Measurements from ENCODE around the gene UBXN11. TPM values are rescaled to one million over a fixed set of nuclear protein-coding genes. Genes with fewer than 3 reads are reported as not detected.

UBXN11 gene
- total and polyA plus RNA-seq, 2 of the 13 experiments (the other 11 are each of a cell fraction or from before 2014, with no cell fraction given) = 9.3 to 10.4 TPM

- TF ChIP-seq ZC3H4 (CRISPR knock-in tag; IDR thresholded peaks at IDR 0.05; ENCODE audit: borderline replicate concordance) = no peak
- no peak for TF ChIP-seq NONO (IDR thresholded peaks at IDR 0.05)
- no peak for TF ChIP-seq NONO (CRISPR knock-in tag; conservative IDR thresholded peaks at IDR 0.05)
- TF ChIP-seq POGZ (CRISPR knock-in tag; IDR thresholded peaks at IDR 0.05) = no peak
- no peak for TF ChIP-seq ZBTB46 (CRISPR knock-in tag; IDR thresholded peaks at IDR 0.05; ENCODE audit: borderline replicate concordance)
- no peak for TF ChIP-seq RELA (CRISPR knock-in tag; IDR thresholded peaks at IDR 0.05)
- TF ChIP-seq ZNF225 (CRISPR knock-in tag; IDR thresholded peaks at IDR 0.05) = no peak
- no peak for TF ChIP-seq SIN3A (IDR thresholded peaks at IDR 0.05; ENCODE audit: borderline replicate concordance, low read depth, low read length)
- no peak for TF ChIP-seq KAT8 (CRISPR knock-in tag; IDR thresholded peaks at IDR 0.05)
Observed at GRCh38 chr1:26291433-26291832, 15.0 kb downstream of the UBXN11 start (continued).

GRCh38 chr1:26290882-26291261 is 15.6 kb downstream of the UBXN11 start:
- Histone ChIP-seq H3K4me2 (ENCODE audit: low read depth, low read length) (no peak overlapping the region), H3K79me2 (ENCODE audit: insufficient read depth, low read length) (no peaks in the 10 kb centered on the region), H3K36me3 (replicated peaks in 1 of 2; ENCODE audit: control insufficient read depth in 1 of 2, insufficient read depth in 2 of 2, low read length in 2 of 2) (peaks cover 0 to 1% of the 10 kb centered on the region in 2 experiments; a peak in 1 of 5 replicates), H4K20me1 (ENCODE audit: insufficient read depth, low read length) (no peaks in the 10 kb centered on the region), H3K9ac (ENCODE audit: insufficient read depth, low read depth, low read length) (no peak overlapping the region), H3K27ac (ENCODE audit: extremely low read length, insufficient read depth, low read length) (no peak overlapping the region), H3K9me3 (ENCODE audit: low read length) (no peaks in the 10 kb centered on the region), H3K4me1 (ENCODE audit: insufficient read depth, low read length) (no peaks in the 10 kb centered on the region), H2AFZ (ENCODE audit: low read length) (no peak overlapping the region), H3K4me3 (replicated peaks in 1 of 3; ENCODE audit: insufficient read depth in 1 of 3, low read depth in 2 of 3, low read length in 3 of 3) (no peak overlapping the region), H3K27me3 (ENCODE audit: control insufficient read depth in 1 of 2, insufficient read depth in 2 of 2, low read length in 2 of 2) (no peaks in the 10 kb centered on the region)
- ChIA-PET CTCF (ENCODE audit: low intra/inter-chr PET ratio, low total read pairs) (no interaction called here), POLR2A (no interaction called here)
- no peak for DNase-seq (ENCODE audit: low spot score)
- WGBS (ENCODE audit: low lambda C conversion rate) = 80% methylated on average over 6 of the region's 11 CpGs
- FAIRE-seq = no peak
- intact Hi-C loops (cut with micrococcal nuclease; ENCODE audit: unreplicated experiment) = no loop called here
- in situ Hi-C loops (cut with HindIII; ENCODE audit: extremely low pct_ligation_motif_present, low pct_unique_long_range_greater_than_20kb) = no loop called here
- no TSS peak for BruUV-seq (replicated peaks)
- no peak for ATAC-seq
- TF ChIP-seq MBNL3 (CRISPR knock-in tag; conservative IDR thresholded peaks at IDR 0.05) = no peak
- no peak for TF ChIP-seq ZNF251 (CRISPR knock-in tag; IDR thresholded peaks at IDR 0.05)
- no peak for TF ChIP-seq PPARG (CRISPR knock-in tag; conservative IDR thresholded peaks at IDR 0.05)
- TF ChIP-seq ZBTB44 (CRISPR knock-in tag; IDR thresholded peaks at IDR 0.05) = no peak
- no peak for TF ChIP-seq KDM3A (CRISPR knock-in tag; IDR thresholded peaks at IDR 0.05; ENCODE audit: low read depth)
- TF ChIP-seq HNRNPUL1 (IDR thresholded peaks at IDR 0.05; ENCODE audit: low read depth, low read length) = no peak
- TF ChIP-seq ZNF274 (CRISPR knock-in tag; IDR thresholded peaks at IDR 0.05) = no peak
- no peak for TF ChIP-seq NFRKB (IDR thresholded peaks at IDR 0.05)
- no peak for TF ChIP-seq HOXD1 (CRISPR knock-in tag; IDR thresholded peaks at IDR 0.05)
- no peak for TF ChIP-seq ZBTB46 (CRISPR knock-in tag; IDR thresholded peaks at IDR 0.05; ENCODE audit: borderline replicate concordance)
- no peak for TF ChIP-seq SALL2 (CRISPR knock-in tag; IDR thresholded peaks at IDR 0.05)
